Measurements from ENCODE around the gene UBA5.

DNA sequence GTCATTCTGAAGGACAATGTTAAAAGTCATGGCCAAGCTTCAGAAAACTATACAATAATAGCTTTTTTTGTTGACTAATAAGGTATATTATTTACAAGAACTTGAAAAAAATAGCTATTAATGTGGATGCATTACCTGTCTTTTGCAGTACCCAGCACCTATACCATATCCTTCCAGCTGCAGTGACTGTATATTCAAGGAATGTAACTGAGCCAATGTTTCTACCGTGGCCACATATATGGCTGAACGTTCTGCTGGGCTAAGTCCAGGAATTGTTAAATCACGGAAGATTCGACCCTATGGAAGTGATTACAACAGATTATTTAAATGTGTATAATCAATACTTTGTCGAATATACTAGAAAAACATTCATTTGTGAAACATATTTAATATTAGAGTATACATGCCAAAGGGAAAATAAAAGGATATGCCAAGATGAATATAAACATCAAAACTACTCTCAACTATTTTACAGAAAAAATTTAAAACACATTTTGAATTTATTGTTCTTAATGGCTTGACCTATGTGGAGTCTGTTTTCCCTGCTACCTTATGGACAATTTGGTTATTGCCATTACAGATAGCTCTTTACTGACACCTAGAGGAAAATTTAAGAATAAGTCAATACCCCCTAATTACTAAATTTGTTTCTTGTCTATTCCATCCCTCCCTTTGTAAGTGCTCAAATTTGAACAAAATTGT, 18.1 kb upstream of the UBA5 start:
- TF ChIP-seq, protein P1, sequence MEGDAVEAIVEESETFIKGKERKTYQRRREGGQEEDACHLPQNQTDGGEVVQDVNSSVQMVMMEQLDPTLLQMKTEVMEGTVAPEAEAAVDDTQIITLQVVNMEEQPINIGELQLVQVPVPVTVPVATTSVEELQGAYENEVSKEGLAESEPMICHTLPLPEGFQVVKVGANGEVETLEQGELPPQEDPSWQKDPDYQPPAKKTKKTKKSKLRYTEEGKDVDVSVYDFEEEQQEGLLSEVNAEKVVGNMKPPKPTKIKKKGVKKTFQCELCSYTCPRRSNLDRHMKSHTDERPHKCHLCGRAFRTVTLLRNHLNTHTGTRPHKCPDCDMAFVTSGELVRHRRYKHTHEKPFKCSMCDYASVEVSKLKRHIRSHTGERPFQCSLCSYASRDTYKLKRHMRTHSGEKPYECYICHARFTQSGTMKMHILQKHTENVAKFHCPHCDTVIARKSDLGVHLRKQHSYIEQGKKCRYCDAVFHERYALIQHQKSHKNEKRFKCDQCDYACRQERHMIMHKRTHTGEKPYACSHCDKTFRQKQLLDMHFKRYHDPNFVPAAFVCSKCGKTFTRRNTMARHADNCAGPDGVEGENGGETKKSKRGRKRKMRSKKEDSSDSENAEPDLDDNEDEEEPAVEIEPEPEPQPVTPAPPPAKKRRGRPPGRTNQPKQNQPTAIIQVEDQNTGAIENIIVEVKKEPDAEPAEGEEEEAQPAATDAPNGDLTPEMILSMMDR (conservative IDR thresholded peaks at IDR 0.05) = peak; percentile 95
- no peak for TF ChIP-seq ZFX (IDR thresholded peaks at IDR 0.05)

Data from C4-2B (cell line).